ENCODE data around the gene NR3C1.

DNA sequence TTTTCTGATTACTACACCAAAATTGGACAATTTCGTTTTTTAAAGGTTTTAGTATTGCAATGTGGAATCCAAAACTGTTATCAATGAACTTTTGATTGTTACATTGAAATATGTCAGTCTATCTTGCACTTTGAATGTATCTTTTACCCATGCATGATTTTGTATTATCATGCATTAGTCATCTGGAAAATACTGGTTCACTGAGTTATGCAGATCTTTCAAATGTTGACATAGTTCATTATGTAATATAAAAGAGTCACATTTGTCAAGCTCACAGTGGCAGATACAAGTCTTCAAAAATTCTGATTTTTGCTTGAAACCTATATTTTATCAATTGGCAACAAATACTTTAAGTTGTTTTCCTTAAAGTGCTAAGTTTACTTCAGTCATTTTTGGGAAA, 85.2 kb downstream of the NR3C1 start:
- TF ChIP-seq POLR2AphosphoS5 (IDR thresholded peaks at IDR 0.05), result no peak
- TF ChIP-seq POLR2A (IDR thresholded peaks at IDR 0.05), result no peak
- TF ChIP-seq, protein P1, sequence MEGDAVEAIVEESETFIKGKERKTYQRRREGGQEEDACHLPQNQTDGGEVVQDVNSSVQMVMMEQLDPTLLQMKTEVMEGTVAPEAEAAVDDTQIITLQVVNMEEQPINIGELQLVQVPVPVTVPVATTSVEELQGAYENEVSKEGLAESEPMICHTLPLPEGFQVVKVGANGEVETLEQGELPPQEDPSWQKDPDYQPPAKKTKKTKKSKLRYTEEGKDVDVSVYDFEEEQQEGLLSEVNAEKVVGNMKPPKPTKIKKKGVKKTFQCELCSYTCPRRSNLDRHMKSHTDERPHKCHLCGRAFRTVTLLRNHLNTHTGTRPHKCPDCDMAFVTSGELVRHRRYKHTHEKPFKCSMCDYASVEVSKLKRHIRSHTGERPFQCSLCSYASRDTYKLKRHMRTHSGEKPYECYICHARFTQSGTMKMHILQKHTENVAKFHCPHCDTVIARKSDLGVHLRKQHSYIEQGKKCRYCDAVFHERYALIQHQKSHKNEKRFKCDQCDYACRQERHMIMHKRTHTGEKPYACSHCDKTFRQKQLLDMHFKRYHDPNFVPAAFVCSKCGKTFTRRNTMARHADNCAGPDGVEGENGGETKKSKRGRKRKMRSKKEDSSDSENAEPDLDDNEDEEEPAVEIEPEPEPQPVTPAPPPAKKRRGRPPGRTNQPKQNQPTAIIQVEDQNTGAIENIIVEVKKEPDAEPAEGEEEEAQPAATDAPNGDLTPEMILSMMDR (IDR thresholded peaks at IDR 0.05), result no peak
- TF ChIP-seq EP300 (IDR thresholded peaks at IDR 0.05), result no peak

Data from sigmoid colon (tissue), 4 donors.